Measurements from ENCODE around the gene PLCL1. TPM values are rescaled to one million over a fixed set of nuclear protein-coding genes. Genes with fewer than 3 reads are reported as not detected.

The PLCL1 gene
- total RNA-seq, 1 donor from 2014 or later, result 0.08 TPM

GRCh38 chr2:197804758-197805714 lies 643 bp downstream of the PLCL1 start:
- Histone ChIP-seq H3K36me3 (ENCODE audit: control insufficient read depth, insufficient read depth, low read length) (no peaks in the 10 kb centered on the region), H3K4me3 (ENCODE audit: low read depth, low read length) (peak overlapping the region; percentile 54), H3K27me3 (ENCODE audit: control insufficient read depth, insufficient read depth, low read length) (peaks cover 15% of the 10 kb centered on the region)
- no peak for DNase-seq (ENCODE audit: low read depth)
- TF ChIP-seq CTCF (IDR thresholded peaks at IDR 0.05; ENCODE audit: insufficient read depth, low read length, poor library complexity, severe bottlenecking), result no peak

- no peak overlapping the region for H3K4me3 ChIP-seq (ENCODE audit: low read depth, low read length)
- no peak for DNase-seq (ENCODE audit: low read depth)
- no peak for TF ChIP-seq CTCF (IDR thresholded peaks at IDR 0.05; ENCODE audit: insufficient read depth, low read length, poor library complexity, severe bottlenecking)
- H3K36me3 ChIP-seq (ENCODE audit: control insufficient read depth, insufficient read depth, low read length), result no peaks in the 10 kb centered on the region
- H3K27me3 ChIP-seq (ENCODE audit: control insufficient read depth, insufficient read depth, low read length), result peaks cover 14% of the 10 kb centered on the region
Observed at GRCh38 chr2:197805715-197806633, 1.6 kb downstream of the PLCL1 start.

GRCh38 chr2:197809064-197809463 lies 4.7 kb downstream of the PLCL1 start:
- Histone ChIP-seq H3K4me3 (ENCODE audit: low read depth, low read length) (no peak overlapping the region), H3K36me3 (ENCODE audit: control insufficient read depth, insufficient read depth, low read length) (no peaks in the 10 kb centered on the region), H3K27me3 (ENCODE audit: control insufficient read depth, insufficient read depth, low read length) (peaks cover 14% of the 10 kb centered on the region)
- no peak for DNase-seq (ENCODE audit: low read depth)
- no peak for TF ChIP-seq CTCF (IDR thresholded peaks at IDR 0.05; ENCODE audit: insufficient read depth, low read length, poor library complexity, severe bottlenecking)

GRCh38 chr2:197810016-197810415 lies 5.6 kb downstream of the PLCL1 start:
- peaks cover 9% of the 10 kb centered on the region for H3K27me3 ChIP-seq (ENCODE audit: control insufficient read depth, insufficient read depth, low read length)
- no peak for TF ChIP-seq CTCF (IDR thresholded peaks at IDR 0.05; ENCODE audit: insufficient read depth, low read length, poor library complexity, severe bottlenecking)
- DNase-seq (ENCODE audit: low read depth), result no peak
- H3K4me3 ChIP-seq (ENCODE audit: low read depth, low read length), result no peak overlapping the region
- no peaks in the 10 kb centered on the region for H3K36me3 ChIP-seq (ENCODE audit: control insufficient read depth, insufficient read depth, low read length)

- Histone ChIP-seq H3K4me3 (ENCODE audit: low read depth, low read length) (no peak overlapping the region), H3K27me3 (ENCODE audit: control insufficient read depth, insufficient read depth, low read length) (peaks cover 4% of the 10 kb centered on the region), H3K36me3 (ENCODE audit: control insufficient read depth, insufficient read depth, low read length) (no peaks in the 10 kb centered on the region)
- DNase-seq (ENCODE audit: low read depth), result no peak
- no peak for TF ChIP-seq CTCF (IDR thresholded peaks at IDR 0.05; ENCODE audit: insufficient read depth, low read length, poor library complexity, severe bottlenecking)
Observed at GRCh38 chr2:197810491-197810890, 6.1 kb downstream of the PLCL1 start.

Data from kidney epithelial cell (primary cell).